Stimulated activated CD4-positive, alpha-beta T cell treated with anti-CD3 and anti-CD28 coated beads, Interleukin-12 subunit alpha, Interleukin-12 subunit beta, amount 100 ng/mL, for 4 hours (primary cell): ENCODE data around the gene MAN1C1.
"Not testable (repeated sequence)": the region's sequence is repeated elsewhere in the genome, so short reads cannot be mapped to it uniquely, and the experiment has no call there.

ENCODE experiments used
- DNase-seq: peaks from one replicate; pipeline ENCODE4 v3.0.0-alpha.2; 2020

The MAN1C1 gene

GRCh38 chr1:25658791-25659431, 42.3 kb downstream of the MAN1C1 start:
- DNase-seq, result no peak

GRCh38 chr1:25661043-25661815, 44.6 kb downstream of the MAN1C1 start:
- no peak for DNase-seq

DNA sequence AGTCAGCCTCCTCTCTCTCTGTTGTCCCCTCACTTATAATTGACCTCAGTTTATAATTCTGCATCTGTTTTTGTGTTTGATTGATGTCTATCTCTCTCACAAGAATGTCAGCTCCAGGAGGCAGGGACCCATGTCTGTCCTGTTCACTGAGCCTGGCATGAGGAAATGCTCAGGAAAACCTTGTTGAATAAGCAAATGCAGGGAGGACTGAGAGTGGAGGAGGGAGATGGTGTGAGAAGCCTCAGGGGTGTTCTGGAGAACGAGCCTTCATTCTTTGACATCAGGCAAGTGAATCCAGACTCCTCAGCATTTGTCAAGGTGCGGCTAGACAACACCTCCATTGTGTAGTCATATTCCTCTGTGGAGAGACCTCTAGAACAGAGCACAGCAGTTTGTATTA, 45.5 kb downstream of the MAN1C1 start:
- DNase-seq, result no peak

DNA sequence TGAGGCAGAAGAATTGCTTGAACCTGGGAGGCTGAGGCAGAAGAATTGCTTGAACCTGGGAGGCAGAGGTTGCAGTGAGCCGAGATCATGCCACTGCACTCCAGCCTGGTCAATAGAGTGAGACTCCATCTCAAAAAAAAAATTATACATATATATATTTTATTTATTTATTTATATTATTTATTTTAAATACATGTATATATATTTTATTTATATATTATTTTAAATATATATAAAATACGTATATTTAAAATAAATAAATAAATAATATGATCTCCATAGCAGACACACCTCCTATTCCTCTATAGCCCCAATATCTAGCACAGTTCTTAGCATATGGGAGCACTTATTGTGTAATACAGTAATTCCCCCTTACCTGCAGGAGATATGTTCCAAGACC, 46.4 kb downstream of the MAN1C1 start:
- DNase-seq, result not testable (repeated sequence)

DNA sequence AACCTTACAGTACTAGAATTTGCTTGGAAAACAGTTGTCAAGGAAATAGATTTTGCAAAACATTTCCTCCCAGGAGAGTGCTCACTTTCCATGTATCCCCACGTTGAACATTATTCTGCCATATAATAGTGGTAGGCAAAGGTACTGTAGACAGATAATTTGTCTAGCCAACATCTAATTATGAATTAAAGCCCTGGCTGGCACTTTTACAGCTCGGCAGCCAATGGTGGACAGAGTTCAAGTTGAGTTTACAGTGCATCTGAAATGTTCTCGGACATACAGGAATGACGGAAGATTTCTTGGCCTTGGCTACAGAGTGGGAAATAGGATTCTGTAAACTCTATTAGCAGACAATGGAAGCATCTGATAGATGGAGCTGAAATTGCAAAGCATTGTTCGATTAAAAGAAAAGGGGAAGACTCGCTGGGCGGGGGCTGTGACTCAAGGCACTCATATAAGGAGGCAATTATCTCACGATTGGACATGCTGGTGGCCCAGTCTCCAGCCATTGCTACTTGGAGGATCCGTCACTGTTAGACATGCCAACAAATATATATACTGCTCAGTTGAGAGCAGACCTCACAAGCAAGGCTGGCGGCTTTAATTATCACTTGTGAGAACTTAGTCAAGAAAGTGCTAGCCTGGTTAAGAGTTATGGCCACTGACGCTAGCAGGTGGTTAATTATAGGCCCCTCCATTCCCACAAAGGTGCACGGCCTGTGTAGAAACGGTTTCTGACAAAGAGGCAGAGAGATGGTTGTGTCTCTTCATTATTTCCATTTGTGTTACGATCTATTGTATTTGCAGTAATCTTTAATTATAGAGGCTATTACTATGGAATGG, 48.0 kb downstream of the MAN1C1 start:
- no peak for DNase-seq

DNA sequence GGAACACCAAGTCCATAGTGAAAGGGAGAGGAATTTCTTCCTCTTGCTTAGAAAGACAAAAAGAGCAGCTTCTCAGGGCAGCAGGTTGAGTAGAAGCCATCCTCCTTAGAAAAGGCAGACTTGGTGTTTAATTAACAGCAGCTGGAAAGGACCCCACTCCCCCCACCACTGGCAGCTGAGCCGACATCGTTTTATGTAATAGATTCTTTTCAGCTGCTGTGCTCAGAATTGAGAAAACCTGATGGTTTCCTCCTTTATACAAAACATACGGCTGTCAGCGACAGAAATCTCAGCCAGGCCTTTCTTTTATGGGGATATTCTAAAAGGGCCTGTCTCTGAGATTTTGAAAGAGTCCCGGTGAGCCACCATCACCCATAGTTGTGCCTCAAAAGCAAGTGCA, 49.9 kb downstream of the MAN1C1 start:
- DNase-seq, result no peak

DNA sequence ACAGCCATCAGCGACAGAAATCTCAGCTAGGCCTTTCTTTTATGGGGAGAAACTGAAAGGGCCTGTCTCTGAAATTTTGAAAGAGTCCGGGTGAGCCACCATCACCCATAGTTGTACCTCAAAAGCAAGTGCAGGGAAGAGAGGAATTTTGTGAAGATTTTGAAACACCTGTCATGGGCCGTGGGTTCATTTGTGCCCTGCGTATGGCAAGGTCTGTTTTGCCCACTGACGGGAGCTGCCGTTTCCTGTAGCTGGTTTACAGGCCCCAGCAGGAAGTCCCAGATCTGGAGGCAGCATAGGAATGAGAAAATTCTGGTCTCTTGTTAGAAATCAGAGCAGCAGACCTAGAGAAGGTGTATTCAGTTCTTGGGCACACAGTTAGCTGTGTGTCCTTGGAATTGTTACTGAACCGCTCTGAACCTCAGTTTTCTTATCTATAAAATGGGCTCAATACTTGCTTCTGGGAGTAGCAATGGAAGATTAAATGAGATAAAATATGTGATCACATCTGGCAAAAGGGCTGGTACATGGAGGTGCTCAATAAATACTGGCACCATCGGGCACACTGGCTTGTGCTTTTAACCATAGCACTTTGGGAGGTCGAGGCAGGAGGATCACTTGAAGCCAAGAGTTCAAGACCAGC, 52.5 kb downstream of the MAN1C1 start:
- DNase-seq, result no peak

GRCh38 chr1:25669781-25670567, 53.4 kb downstream of the MAN1C1 start:
- DNase-seq, result no peak

GRCh38 chr1:25671929-25672328, 55.3 kb downstream of the MAN1C1 start:
- no peak for DNase-seq

GRCh38 chr1:25672763-25673409, 56.3 kb downstream of the MAN1C1 start:
- no peak for DNase-seq

- DNase-seq, result no peak
These were observed 56.9 kb downstream of the MAN1C1 start for GRCh38 chr1:25673456-25673855.

GRCh38 chr1:25673962-25674806, 57.6 kb downstream of the MAN1C1 start:
- no peak for DNase-seq

DNA sequence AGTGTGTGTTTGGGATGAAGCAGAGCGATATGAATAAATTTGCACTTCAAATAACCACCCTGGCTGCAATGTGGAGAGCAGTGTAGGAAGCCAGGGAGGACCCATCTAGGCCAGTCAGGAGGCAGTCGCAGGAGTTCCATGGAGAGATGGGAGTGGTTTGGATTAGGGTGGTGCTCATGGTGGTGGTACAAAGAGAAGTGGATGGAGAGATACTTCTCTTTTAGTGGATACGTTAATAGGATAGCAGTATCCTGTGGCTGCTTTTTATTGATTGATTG, 58.2 kb downstream of the MAN1C1 start:
- DNase-seq, result no peak

GRCh38 chr1:25675729-25676476, 59.3 kb downstream of the MAN1C1 start:
- DNase-seq, result peak; percentile 61

DNA sequence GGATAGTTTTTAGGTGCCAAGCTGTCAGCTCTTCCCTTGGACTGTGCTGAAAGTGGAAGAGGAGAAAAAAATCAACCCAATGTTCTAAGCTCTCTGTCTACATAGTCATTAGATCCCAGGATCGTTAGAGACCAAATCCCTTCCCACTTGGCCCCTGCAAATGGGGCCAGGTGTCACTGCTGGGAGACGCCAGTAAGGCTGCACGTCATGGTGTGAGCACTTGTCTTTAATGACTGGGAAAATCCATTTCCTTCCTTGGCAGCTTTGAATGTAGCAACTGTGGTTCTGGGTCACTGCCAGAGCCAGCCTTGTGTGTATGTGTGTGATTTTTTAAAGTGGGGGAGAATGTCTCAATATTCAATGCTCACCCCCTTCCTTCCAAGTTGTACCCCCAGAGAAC, 59.9 kb downstream of the MAN1C1 start:
- no peak for DNase-seq

DNA sequence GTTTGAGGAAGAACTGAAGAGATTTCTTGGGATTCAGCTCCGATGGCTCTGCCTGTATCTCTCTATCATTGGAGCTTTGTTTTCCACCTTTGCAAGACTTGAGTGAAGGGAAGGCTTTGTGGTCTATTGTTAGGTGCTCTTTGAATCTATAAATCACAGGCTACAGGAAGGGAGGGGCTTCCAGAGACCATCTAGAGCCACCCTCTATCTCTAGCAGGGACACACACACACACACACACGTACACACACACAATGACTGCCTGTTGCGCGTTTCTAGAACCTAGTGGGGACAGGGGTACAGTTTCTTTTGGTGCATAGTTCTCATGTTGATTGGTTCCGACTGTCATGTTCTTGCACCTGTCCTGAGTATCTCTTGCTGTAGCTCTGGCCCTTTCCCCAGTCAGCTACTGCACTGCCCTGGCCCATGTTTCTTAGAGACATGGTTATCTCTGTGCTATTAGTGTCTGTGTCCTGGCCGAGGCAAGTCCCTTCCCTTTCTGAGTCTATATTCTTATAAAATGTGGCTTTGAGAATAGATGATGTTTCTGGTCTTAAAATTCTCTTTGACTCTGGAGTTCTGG, 60.7 kb downstream of the MAN1C1 start:
- no peak for DNase-seq

DNA sequence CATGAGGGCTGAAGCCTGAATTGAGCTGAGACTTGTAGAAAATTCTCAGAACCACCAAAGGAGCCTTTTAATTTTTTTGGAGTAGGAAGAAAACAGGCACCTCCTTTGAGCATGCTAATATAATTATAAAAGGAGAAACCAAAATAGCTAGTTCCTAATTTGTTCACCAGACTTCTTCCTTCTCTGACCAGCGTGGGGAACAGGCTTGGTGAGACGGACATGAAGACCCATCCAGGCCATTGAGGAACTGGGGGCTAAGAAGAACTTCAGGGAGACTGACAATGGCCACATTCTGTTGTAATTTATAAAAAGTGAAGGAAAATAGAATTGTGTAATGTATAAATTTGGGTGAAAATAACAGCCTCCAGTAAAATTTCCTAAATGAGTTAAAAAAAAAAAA, 62.6 kb downstream of the MAN1C1 start:
- DNase-seq, result no peak

DNA sequence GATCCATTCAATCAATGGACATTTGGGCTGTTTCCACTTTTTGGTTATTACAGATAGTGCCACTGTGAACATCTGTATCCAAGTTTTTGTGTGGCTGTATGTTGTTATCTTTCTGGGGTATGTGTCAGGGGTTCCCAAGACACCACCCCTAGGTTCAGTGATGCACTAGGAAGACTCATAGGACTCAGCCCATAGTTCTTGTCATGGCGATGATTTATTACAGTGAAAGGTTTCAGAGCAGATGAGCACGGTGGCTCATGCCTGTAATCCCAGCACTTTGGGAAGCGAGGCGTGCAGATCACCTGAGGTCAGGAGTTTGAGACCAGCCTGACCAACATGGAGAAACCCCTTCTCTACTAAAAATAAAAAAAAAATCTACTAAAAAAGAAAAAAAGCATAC, 64.1 kb downstream of the MAN1C1 start:
- DNase-seq, result no peak

- no peak for DNase-seq
These were observed 65.5 kb downstream of the MAN1C1 start for GRCh38 chr1:25682059-25682601.

- no peak for DNase-seq
These were observed 66.6 kb downstream of the MAN1C1 start for GRCh38 chr1:25683177-25683576.
